Forelimb muscle (tissue), 1 donor: Measurements from ENCODE around the gene ATP8B4. TPM values are rescaled to one million over a fixed set of nuclear protein-coding genes. Genes with fewer than 3 reads are reported as not detected.

ENCODE experiments used
- DNase-seq: peaks from one replicate; pipeline ENCODE4 v3.0.0-alpha.2; 2013; ENCODE audit warnings: low read depth
- polyA plus RNA-seq: library from polyadenylated mRNA; unstranded; fragments of 120-200 nt; gene quantifications from one replicate; pipeline ENCODE4 v1.2.1, GENCODE V29; 2013; ENCODE audit not compliant: insufficient read length

ATP8B4 gene
- polyA plus RNA-seq, 1 donor: 1.9 TPM

DNA sequence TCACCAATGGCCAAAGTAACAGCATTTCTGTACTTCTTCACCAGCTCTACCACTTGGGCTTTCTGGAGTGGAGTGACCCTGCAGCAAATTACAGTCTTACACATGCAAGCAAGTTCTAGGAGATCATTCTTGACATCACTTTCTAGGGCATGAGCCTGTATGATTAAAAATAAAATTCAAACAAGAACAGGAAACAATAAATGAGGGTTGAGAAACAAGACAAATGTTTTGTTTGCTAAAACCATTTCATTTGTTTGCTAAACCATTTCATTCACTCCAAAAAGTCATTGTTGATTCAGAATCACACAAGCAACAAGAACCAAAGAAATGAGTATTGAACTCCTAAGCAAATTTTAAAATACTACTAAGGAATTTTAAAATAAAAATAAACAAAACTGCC lies 220.9 kb downstream of the ATP8B4 start:
- no peak for DNase-seq

DNA sequence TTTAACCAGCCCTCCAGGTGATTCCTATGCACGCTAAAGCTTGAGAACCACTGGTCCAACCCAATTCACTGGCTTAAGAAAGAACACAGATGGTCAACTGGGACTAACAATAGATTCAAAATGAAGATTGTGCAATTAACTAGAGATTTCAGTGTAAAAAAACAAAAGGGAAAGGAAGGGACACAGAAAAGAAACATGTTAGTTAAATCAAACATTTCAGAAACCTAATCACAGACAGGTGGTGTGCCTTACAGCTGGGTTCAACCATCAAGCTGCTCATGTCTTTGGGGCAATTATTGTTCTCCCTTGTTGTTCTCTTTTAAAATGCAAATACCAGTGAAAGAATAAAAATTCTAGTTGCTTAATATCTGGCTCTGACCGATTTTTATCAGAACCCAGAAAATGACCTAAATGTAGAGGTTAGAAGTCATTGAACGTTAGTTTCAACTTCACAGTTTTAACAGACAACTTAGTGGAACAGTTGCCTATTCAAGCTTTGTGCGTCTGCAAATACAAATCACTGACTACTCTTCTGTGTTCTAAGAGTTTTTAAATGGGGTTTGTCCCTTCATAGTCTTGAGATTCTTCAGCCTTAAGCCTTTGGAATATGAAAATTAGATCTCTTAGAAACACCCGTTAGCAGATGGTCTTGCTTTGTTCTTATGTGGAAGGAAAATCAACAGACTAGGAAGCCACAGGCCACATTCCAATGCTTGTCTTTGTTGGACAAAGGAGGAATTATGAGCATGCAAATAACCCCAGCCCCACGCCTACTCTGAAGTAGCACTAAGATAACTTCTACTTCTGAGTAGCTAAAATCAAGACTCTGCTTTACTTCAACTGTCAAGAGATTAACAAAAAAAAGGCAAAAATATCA lies 223.4 kb downstream of the ATP8B4 start:
- no peak for DNase-seq

DNA sequence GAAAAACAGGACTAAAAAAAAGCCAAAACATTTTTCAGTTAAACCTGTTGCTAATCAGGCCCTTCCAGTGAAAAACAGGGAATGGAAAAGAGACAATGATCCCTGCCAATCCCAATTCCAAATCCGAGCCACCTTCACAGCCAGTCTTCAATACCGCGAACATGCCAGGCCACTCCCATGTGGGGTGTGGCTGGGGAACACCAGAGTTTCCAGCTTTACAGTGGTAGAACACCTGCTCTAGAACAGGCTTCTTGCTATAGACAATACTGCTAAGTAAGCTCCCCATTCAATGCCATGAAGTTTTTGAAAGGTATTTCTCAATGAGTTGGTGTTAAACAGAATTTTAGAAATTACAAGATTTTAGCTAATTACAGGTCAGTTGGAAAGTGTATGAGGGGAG lies 228.3 kb downstream of the ATP8B4 start:
- DNase-seq: no peak

DNA sequence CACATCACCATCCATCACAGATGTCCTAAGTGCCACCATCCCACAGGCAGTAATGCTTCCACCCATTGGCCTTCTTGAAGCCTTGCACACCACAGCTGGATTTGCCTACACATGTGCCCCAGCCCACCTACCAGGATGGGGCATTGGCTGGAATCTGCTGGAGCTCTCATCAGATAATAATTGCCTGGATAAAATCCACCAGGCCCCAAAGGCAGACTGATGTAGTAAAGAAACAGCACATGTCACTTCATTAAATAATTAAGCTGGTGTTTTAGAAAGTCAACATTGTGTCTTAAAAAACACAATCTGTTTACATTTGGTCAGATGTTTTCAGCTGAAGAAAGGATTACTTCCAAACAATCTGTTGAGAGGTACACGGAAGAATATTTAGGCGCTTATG lies 229.5 kb downstream of the ATP8B4 start:
- no peak for DNase-seq

DNA sequence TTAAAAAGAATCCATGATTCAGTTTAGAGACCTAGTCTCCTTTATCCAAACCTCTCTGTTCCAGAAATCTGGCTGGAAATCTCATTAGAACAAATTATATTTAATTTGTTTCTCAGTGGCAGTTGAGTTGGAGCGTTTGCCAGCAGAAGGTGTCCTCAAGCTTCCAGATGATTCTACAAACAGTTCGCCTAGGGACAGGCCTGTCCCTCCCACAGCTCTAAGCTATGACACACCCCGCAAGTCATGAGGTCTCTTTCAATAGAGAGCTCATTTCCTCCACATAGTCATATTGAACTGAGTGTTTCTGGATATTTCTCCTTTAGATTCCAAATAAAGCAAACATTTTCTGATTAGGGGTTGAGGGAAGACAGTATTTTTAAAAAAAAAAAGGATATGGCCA lies 230.3 kb downstream of the ATP8B4 start:
- DNase-seq: no peak

DNA sequence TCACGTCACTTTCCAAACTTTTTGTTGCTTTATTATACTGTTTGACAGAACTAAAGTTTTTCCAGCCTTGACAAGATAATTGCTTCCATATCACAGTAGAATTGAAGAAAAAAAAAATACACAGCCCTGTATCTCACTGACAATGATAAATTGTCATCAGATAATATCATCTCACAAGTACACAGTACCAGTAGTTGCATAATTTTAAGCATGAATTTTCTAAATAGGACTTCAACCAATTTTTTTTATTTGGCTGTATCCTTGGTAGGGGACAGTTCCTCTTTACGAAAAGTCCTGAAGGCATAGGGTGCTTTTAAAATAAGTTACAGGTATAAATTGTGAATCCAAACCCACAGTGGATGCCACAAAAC lies 230.7 kb downstream of the ATP8B4 start:
- DNase-seq: no peak

DNA sequence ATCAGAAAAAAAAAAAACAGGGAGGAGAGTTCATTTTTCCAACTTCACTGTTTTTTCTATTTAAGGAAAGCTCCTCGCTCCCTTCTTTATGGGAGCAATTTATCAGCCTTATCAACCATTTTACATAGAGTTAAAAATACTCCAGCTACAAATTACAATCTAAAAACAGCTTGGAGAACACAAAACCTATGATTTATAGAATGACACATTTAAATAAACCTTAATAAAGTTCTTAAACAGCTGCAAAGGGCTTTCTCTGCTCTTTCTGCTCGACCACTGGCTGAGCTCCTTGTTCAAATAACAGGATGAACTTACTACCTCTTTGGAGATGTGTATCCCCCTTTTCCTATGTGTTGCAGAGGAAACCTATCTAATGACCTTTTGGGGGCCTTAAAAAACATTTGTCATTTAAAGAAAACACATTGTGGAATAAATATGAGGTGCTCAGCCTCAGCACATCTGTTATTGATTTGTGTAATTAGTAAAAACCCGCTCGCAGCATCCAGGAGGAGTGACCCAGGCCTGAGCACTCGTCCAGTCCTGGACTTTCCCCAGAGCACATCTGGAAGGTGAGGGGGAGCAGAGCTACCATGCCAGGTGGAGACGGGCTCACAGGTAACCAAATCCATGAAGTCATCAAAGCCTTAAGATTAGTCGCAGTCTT lies 231.2 kb downstream of the ATP8B4 start:
- DNase-seq: no peak

DNA sequence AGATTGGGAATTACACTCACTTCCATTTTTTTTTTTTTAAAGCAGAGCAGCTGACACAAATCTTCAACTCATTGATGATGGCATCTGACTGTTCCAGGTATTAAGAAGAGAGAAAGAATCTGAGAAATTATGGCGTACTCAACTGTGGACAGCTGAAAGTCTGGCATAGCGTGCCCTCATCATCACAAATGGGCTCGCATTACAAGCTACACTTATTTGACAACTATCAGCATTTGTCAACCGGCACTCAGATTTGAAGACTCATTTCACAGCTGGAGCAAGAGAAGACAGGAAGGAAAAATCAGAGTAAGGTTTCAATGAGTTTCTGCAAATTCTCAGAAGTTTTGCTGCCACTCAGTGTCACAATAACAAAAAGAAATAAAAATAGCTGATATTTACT lies 235.9 kb downstream of the ATP8B4 start:
- DNase-seq: no peak

DNA sequence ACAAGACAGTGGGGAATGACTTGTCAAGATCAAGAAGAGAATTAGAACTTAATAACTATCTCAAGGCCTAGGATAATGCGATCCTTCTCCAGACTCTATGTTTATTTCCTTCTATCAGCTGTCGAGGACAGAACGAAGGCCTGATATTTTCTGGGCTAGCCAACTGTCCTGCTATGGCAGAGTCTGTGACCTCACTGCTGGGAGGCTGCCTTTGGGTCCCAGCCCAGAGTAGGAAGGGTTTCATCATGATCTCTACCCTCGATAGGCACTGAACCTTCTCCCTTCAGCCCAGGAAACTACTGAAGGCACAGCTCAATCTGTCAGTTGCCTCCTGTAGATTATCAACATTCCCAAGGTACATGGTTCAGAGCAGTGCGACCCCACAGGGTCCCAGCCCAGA lies 237.2 kb downstream of the ATP8B4 start:
- no peak for DNase-seq

DNA sequence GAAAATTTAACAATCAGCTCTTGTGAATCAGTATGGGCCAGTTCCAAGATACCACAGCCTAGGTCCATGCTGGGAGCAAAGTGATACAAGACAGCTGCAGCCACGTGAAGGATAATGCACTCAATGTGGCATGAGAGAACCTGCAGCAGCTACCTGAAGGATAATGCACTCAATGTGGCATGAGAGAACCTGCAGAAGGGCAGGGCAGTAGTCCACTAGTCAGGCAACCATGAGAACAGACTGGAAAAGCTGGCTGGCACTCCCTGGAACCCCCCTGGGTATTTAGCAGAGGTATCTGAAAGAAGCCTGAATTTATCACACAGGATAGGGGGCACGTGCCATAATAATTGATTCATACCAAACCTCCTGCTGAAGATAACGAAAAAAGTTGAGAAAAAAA lies 237.6 kb downstream of the ATP8B4 start:
- no peak for DNase-seq

DNA sequence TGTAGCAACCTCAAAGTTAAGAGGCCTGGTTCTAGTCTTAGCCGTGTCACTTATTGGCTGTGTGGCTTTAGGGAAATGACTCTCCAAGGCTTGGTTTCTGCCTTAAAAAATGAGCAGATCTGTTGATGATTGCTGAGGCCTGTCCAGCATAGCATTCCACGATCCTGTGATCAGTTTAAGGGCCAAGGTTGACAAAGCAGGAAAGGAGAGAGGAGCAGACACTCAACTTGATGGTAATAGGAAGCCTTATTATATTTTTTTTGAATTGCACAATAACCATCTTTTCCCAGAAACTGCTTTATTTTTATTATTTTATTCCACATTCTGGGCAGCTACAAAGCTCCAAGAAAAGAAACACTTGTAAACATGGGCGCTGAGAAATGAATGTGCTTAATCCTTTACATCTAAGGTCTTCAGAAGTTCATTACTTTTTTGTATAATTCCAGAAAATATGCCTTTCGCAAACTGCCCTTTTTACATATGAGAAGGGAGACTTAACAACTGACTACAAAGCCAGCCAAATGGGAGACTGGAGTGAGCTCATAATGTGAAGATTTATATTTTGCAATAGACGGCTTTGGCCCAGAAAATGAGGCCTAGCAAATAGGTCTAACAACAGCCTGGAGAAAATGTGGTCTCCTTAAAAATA lies 241.0 kb downstream of the ATP8B4 start:
- peak; percentile 82 for DNase-seq

DNA sequence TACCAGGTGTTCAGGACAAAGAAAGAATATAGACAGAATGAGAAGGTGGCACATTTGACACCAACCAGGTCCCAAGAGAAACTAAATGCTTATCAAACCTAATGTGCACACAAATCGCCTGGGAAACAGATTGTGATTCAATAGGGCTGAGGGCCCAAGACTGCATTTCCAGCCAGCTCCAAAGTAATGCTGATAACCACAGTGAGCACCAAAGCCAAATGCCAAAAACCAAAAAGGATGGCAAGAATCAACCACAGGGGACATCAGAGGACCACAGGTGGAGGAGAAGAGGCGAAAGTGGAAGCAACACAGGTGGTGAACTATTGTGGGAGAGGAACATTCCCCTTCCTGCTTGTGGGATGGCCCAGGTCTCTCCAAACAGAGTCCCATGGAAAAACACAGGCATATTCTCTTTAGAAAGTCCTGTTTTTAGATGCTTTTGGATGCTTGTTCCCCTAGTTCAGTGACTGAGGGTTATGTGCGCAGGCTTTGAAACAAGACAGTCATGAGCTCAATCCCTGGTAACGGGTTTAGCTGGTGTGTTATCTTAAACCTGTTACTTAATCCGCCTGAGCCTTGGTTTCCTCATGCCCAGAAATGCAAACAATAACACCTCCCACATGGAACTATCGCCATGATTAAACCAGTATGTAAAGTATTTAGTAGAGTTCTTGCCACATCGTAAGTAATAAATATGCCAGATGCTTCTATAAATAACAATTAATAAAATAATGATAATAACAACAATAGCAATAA lies 241.7 kb downstream of the ATP8B4 start:
- DNase-seq: no peak

DNA sequence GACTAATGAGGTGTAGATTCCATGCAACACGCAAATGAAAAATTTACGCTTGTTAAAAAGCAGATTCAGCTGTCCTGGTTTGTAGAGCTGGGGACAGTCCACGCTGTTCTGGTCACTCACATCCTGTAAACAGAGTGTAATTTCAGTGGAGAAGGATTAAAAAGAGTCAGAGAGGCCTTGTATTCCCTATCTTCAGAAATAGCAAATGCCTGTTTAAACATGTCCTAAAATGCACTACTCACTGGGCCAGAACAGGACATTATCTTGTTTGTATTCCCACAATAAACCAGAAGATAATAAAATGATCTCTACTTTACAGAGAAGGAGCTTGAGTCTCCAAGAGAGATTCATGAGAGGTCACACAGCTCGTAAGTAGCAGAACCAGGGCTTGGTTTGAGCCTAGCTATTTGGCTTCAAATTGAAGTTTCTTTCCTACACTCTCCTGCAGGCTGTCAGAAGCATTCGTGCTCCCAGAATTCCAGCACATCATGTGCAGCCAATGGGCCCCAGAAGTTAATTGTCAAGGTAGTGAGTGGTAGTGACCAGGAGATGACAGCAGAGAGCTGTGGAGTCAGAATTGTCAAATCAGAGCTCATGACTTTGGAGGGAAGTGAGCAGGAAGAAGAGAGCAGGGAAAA lies 242.5 kb downstream of the ATP8B4 start:
- DNase-seq: no peak

DNA sequence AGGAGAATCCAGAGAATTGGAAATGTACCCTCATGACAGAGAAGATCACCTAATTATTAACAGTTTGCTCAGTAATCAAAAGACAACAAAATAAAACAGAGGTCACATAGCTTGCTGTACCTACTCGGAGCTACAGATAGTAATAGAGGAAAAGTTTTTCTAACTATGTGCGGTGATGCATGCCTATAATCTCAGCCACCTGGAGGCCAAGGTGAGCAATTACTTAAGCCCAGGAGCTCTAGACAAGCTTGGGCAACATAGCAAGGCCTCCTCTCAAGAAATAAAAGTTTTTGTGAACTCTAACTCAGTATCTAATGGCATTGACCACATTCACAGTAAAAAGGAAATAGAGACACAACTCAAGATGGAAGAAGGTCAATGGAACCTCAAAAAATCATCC lies 243.6 kb downstream of the ATP8B4 start:
- no peak for DNase-seq

DNA sequence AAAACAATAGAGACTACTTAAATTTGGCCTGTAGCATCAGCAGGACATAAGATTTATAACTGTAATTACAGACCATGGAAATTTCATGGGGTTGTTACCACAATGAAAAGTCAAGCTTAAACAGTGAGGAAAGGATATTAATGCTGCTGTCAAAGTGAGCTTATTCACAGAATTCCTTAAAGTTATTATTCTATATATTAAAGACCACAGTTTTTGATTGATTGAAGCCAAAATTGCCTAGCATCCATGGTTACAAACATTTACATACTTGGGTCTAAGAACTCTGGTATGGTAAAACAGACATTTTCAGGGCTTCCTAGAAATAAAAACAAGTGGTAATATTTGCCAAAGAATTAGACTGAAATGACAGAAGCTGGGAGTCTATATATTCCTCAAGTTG lies 248.6 kb downstream of the ATP8B4 start:
- DNase-seq: no peak

DNA sequence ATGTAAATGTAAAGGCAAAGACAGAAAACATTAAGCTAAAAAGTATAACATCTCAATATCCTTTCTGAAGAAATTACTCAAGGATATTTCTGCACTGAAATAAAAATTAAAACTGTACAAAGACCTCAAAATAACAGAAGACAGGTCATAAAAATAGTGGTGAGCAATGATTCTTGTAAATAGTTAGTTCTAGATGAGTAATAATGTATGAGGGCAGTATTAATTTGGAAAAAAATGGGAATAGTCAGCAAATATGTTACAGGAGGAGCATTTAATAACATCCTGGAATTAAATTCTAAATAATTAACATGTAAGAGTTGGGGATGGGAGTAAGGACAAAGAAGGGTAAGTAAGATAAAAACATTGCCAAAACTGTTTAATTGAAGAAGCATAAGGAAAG lies 250.7 kb downstream of the ATP8B4 start:
- no peak for DNase-seq

DNA sequence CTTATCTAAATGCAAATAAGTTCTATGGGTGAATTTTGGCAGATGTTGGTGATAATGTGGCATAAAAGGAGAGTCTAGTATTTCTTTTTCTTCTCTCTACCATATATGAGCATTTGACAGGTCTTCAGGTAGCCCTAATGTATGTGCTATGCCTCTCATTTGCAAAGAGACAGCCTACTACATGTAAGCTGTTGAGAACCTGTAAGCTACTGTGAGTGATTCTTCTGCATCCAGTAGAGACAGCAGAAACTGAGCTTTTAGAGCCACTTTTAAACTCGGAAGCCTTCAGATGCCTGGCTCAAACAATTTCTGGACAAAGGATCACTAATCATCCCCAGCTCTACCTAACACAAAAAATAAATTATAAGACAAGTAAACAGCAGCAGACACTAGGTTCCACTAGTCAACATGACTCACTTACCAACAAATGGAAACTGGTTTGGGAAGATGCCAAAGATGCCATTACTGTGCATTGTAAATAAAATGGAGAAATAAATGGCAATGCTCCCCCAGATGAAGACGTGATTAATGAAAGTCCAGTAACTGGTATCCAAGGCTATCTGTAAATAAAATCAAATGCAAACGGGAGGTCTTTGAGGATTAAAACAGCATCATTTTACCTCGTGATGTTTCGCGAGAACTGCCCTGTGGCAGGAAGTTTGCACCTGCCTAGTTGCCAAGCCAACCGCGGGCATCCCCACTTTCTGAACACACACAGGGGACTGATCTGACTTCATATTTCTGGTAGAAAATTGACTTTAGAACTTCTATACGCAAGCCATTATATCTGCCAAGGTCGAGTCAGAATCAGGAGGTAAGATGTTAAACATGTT lies 252.9 kb downstream of the ATP8B4 start:
- no peak for DNase-seq

DNA sequence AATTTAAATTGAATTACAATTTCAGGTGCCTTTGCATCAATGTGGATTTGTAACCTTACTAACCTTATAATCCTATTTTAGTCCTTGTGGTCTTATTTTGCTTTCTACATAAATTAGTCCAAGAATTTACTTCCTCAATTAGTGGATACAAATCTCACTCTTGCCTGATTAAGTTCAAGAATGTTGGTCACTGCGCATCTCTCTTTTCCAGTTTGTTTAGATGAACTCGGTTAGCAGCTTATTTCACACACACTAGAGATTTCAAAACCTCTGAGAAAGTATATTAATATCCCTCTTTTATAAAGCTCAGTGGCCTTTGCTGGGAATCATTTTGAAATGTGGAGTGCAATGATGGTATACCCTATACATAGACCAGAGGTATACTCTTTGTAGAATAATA lies 254.8 kb downstream of the ATP8B4 start:
- no peak for DNase-seq

DNA sequence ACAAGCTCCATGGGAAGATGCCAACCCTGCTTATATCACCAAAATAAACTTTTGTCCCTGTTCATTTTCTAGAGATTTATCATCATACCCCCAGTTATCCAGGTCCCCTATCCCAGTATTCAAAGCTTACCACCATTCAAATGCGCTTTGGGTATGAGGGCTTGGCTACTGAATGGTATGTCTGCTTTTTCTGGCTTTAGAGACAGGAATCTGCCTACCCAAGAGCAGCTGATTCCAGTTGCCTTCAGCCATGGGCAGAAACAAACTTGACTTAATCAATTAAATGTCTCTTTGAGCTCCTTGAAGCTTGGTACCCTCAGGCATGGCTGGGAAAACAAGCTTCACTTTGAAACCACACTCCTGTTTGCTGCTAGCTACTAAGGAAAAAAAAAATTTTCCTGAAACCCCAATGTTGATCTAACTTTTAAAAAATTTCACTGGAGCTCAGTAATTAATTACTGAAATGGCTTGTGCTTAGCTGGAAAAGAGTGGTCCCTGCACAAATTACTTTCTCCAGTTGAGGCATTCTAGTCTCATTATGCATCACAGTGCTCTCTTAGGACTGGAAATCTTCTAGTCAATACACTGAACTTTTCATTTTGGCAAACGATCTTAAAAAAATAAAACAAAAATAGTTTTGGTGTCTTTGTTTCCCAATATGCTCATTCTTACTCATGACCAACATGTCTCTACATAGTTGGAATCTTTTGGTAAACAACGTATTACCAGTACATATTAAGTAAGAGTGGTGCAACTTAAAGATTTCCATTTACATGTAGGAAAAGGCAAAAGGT lies 255.4 kb downstream of the ATP8B4 start:
- DNase-seq: no peak

DNA sequence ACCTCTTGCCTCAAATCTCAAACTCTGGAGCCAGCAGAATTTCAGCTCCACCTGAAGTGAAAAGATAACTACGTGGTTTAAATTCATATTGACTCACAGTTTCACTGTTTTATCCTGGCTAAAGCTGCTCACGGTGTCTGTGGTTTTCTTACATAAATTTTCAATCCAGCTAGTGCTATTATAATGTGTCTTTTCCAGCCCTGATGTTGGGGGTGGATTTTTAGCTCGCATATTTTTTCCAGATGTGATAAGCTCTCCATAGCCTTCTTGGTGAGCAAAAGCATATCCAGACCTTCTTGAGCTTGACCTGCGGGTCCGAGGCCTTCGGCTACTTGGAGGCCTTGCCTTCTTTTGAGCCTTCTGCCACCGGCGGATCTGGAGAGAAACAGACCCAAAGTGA lies 258.9 kb downstream of the ATP8B4 start:
- no peak for DNase-seq
